LNCaP clone FGC (cell line): ENCODE data around the gene PKHD1.

ENCODE experiments used
- DNase-seq: peaks from one replicate; pipeline ENCODE4 v3.0.0-alpha.2; 2011; ENCODE audit warnings: low read depth
- H3K4me3 ChIP-seq: 2 replicates; pipeline ENCODE4 v1.5.1; 2011; ENCODE audit warnings: mild to moderate bottlenecking, low read depth, low read length, control low read depth
- CTCF ChIP-seq: IDR thresholded peaks from 2 replicates; pipeline ENCODE4 v1.5.1; 2012; ENCODE audit warnings: mild to moderate bottlenecking; ENCODE audit not compliant: control insufficient read depth, insufficient read depth; ENCODE audit errors: extremely low read depth

Gene PKHD1

GRCh38 chr6:51608383-51608782 lies 479.0 kb downstream of the PKHD1 start:
- no peak overlapping the region for H3K4me3 ChIP-seq
- no peak for DNase-seq
- TF ChIP-seq CTCF, result no peak

DNA sequence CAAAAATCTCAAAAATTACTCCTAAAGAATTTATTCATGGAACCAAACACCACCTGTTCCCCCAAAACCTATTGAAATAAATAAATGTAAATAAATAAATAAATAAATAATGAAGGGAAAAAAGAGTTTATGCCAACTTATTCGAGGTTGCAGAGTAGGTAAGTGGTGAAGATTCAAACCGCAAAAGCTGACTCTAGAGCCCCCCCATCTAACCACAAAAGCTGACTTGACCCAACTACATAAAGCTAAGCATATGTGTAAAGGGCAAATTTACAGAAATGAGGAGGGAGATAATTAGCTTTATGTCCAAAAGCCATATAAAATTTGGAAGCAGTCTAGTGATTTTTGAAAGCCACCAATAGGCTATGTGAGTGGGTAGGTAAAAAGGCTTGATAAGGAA lies 486.9 kb downstream of the PKHD1 start:
- H3K4me3 ChIP-seq, result no peak overlapping the region
- DNase-seq, result no peak
- no peak for TF ChIP-seq CTCF

- H3K4me3 ChIP-seq, result no peak overlapping the region
- no peak for DNase-seq
- no peak for TF ChIP-seq CTCF
These were observed 489.2 kb downstream of the PKHD1 start for GRCh38 chr6:51598171-51598570.

GRCh38 chr6:51594981-51595380 lies 492.4 kb downstream of the PKHD1 start:
- TF ChIP-seq CTCF, result no peak
- no peak for DNase-seq
- H3K4me3 ChIP-seq, result no peak overlapping the region

- no peak overlapping the region for H3K4me3 ChIP-seq
- no peak for TF ChIP-seq CTCF
- DNase-seq, result no peak
These were observed 502.1 kb downstream of the PKHD1 start for GRCh38 chr6:51585264-51585663.

DNA sequence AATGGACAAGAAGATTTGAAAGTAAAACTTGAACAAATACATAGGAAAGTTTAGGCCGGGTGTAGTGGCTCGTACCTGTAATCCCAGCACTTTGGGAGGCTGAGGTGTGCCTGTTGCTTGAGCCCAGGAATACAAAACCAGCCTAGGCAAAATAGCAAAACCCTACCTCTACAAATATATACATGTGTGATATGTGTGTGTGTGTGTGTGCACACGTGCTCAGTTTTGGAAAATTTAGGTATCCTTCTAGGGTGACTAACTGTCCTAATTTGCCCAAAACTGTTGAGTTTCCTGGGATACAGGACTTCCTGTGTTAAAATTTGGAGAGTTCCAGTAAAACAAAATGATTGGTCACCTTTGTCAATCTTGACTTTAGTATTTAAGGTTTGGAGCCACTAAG lies 503.2 kb downstream of the PKHD1 start:
- no peak for TF ChIP-seq CTCF
- no peak for DNase-seq
- no peak overlapping the region for H3K4me3 ChIP-seq

GRCh38 chr6:51578994-51579393 lies 508.4 kb downstream of the PKHD1 start:
- H3K4me3 ChIP-seq, result no peak overlapping the region
- no peak for DNase-seq
- TF ChIP-seq CTCF, result no peak
